ENCODE results near the gene CNTN1. TPM values are rescaled to one million over a fixed set of nuclear protein-coding genes. Genes with fewer than 3 reads are reported as not detected.

Gene CNTN1
- total and polyA plus RNA-seq, 9 donors = 7.3 to 33.0 (median 16.2) TPM

DNA sequence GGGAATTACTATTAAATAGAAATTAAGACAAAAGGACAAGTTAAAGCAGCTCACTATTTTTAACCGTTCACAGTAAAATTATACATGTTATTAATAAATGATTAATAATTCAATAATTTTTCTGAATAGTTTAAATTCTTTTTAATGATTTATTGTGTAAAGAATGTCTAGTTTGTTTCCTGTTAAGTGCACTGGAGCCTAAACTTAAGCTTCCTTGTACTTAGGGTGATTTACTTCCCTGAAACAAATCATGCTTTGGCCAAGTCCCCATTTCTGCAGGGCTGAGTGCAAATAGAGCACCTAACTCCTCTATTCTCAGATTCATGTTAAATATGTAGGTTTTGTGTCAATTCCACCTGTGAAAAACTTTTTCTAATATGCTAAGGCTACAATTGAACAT is 307.0 kb downstream of the CNTN1 start:
- H3K27ac ChIP-seq (ENCODE audit: low read length) = no peak overlapping the region
- no peaks in the 10 kb centered on the region for H3K36me3 ChIP-seq (ENCODE audit: control insufficient read depth, insufficient read depth, low read length)
- WGBS (ENCODE audit: insufficient coverage) = no CpG with 5 or more reads among the region's 1 CpG
- no peak overlapping the region for H3K4me3 ChIP-seq (ENCODE audit: low read length)
- H3K4me1 ChIP-seq (ENCODE audit: control insufficient read depth, insufficient read depth, low read length) = no peaks in the 10 kb centered on the region
- DNase-seq = no peak
- H3K27me3 ChIP-seq (ENCODE audit: control insufficient read depth, insufficient read depth, low read length) = no peaks in the 10 kb centered on the region
- H3K9me3 ChIP-seq (replicated peaks; ENCODE audit: control insufficient read depth, low read depth, low read length) = peaks cover 3% of the 10 kb centered on the region

DNA sequence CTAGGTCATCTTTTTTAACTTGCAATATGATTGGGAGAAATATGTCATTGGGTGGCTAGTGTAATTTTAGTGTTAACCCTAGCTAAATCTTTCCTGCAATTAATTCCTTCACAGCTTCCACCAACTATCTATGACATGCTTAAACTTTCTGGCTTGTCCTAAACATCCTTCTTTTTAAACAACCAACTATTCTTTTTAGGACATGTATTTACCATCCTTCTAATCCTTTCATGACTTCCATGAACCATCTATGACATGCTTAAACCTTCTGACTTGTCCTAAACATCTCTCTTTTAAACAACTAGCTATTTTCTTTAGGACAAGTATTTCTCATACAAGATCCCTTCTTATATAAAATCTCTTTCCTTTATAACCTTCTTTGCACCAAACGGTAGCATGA is 316.2 kb downstream of the CNTN1 start:
- no peaks in the 10 kb centered on the region for H3K27me3 ChIP-seq (ENCODE audit: control insufficient read depth, insufficient read depth, low read length)
- no peak overlapping the region for H3K4me3 ChIP-seq (ENCODE audit: low read length)
- no peak for DNase-seq
- H3K36me3 ChIP-seq (ENCODE audit: control insufficient read depth, insufficient read depth, low read length) = no peaks in the 10 kb centered on the region
- no peaks in the 10 kb centered on the region for H3K4me1 ChIP-seq (ENCODE audit: control insufficient read depth, insufficient read depth, low read length)
- H3K27ac ChIP-seq (ENCODE audit: low read length) = no peak overlapping the region
- H3K9me3 ChIP-seq (replicated peaks; ENCODE audit: control insufficient read depth, low read depth, low read length) = peaks cover 37% of the 10 kb centered on the region
- no CpG with 5 or more reads among the region's 1 CpG for WGBS (ENCODE audit: insufficient coverage)

DNA sequence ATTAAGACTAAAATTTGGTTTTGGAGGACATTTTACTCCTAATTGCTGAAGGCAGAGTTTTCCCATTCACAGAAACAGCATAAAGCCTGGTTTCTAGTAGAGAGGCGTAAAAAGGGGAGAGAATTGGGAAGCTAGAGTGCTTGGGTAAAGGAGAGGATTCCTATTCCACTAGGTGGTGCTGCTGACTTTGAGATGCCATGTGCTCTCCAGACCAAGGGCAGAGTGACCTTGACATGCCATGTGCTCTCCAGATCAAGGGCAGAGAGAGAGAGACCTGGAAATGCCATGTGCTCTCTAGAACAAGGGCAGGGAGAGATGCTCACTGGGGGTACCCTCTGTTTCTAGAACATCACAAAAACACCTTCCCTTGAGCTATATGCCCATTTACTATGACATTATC is 319.7 kb downstream of the CNTN1 start:
- peaks cover 29% of the 10 kb centered on the region for H3K9me3 ChIP-seq (replicated peaks; ENCODE audit: control insufficient read depth, low read depth, low read length)

DNA sequence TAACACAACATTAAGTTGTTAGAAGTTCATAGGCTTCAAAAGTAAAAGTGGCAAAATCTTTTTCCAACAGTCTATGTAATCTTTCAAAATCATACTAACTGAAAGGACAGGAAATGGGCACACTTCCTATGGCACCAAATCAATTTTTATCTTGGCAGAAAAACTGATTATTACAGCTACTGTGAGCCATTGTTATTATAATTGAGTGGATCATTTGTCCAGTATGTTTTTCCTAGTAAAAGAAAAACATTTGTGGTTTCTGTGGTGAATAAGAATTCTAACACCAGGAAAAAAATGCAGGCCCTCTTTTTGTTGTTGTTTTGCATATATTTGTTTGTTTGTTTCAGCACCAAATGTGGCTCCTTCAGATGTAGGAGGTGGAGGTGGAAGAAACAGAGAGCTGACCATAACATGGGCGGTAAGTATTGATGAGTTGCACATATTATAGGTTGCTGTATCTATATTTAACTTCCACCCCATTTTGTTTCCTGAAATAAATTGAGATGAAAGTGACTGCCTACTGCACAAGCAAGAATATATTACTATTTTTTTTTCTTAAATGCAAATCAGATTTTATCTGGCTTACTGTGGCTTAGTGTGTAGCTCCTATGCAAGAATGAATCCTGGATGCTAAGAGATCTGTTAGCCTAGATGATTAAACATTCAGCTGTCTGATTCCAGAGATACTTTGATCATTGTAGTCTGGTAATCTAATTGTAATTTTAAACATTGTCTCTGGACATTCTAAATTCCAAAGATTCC is 321.8 kb downstream of the CNTN1 start:
- Histone ChIP-seq H3K9me3 (replicated peaks; ENCODE audit: control insufficient read depth, low read depth, low read length) (peaks cover 20% of the 10 kb centered on the region), H3K4me3 (ENCODE audit: low read length) (no peak overlapping the region), H3K4me1 (ENCODE audit: control insufficient read depth, insufficient read depth, low read length) (no peaks in the 10 kb centered on the region), H3K27ac (ENCODE audit: low read length) (no peak overlapping the region), H3K27me3 (ENCODE audit: control insufficient read depth, insufficient read depth, low read length) (no peaks in the 10 kb centered on the region), H3K36me3 (ENCODE audit: control insufficient read depth, insufficient read depth, low read length) (no peaks in the 10 kb centered on the region)
- no CpG with 5 or more reads among the region's 1 CpG for WGBS (ENCODE audit: insufficient coverage)
- DNase-seq = peak; percentile 4

More for the DNA sequence above, 319.7 kb downstream of the CNTN1 start:
- Histone ChIP-seq H3K27me3 (ENCODE audit: control insufficient read depth, insufficient read depth, low read length) (no peaks in the 10 kb centered on the region), H3K4me1 (ENCODE audit: control insufficient read depth, insufficient read depth, low read length) (no peaks in the 10 kb centered on the region), H3K4me3 (ENCODE audit: low read length) (no peak overlapping the region), H3K36me3 (ENCODE audit: control insufficient read depth, insufficient read depth, low read length) (no peaks in the 10 kb centered on the region), H3K27ac (ENCODE audit: low read length) (no peak overlapping the region)
- no peak for DNase-seq
- WGBS (ENCODE audit: insufficient coverage) = no CpG with 5 or more reads among the region's 1 CpG

DNA sequence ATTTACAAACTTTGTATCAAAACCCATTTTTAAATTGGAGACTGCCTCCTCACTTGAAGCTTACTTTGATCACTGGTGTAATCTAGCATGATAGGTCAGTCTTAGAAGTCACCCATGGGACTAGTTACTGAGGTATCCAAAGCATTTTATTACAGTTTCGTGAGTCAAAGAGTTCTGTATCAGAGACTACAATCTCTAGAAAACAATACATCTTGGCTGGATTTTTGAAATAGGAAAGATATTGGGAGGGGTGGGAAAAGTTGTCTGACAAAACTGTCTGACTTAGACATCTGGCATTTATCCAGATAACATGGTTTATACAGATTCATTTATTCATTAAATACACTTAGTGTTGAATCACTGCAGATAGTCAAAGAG is 322.4 kb downstream of the CNTN1 start:
- no CpG with 5 or more reads among the region's 1 CpG for WGBS (ENCODE audit: insufficient coverage)
- H3K27ac ChIP-seq (ENCODE audit: low read length) = no peak overlapping the region
- H3K4me1 ChIP-seq (ENCODE audit: control insufficient read depth, insufficient read depth, low read length) = no peaks in the 10 kb centered on the region
- no peaks in the 10 kb centered on the region for H3K27me3 ChIP-seq (ENCODE audit: control insufficient read depth, insufficient read depth, low read length)
- H3K36me3 ChIP-seq (ENCODE audit: control insufficient read depth, insufficient read depth, low read length) = no peaks in the 10 kb centered on the region
- H3K9me3 ChIP-seq (replicated peaks; ENCODE audit: control insufficient read depth, low read depth, low read length) = peaks cover 17% of the 10 kb centered on the region
- DNase-seq = peak; percentile 2
- H3K4me3 ChIP-seq (ENCODE audit: low read length) = no peak overlapping the region

DNA sequence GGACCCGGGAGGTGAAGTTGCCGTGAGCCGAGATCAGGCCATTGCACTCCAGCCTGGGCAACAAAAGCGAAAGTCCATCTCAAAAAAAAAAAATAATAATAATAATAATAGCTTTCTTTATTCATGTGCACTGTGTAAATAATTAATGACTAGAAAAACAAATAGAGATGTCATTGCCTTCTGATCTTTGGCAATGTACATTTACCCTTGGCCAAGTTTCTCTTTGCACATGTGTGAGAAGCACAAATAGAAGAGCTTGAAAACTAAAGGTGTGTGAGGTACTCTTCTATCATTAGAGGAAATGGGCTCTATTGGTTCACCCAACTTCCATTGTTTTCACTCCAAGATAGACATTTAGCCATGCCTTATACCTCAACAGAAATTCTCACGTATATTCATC is 325.8 kb downstream of the CNTN1 start:
- no peaks in the 10 kb centered on the region for H3K9me3 ChIP-seq (replicated peaks; ENCODE audit: control insufficient read depth, low read depth, low read length)
- no peak for DNase-seq
- H3K36me3 ChIP-seq (ENCODE audit: control insufficient read depth, insufficient read depth, low read length) = no peaks in the 10 kb centered on the region
- H3K27me3 ChIP-seq (ENCODE audit: control insufficient read depth, insufficient read depth, low read length) = no peaks in the 10 kb centered on the region
- H3K4me3 ChIP-seq (ENCODE audit: low read length) = no peak overlapping the region
- no CpG with 5 or more reads among the region's 5 CpGs for WGBS (ENCODE audit: insufficient coverage)
- H3K4me1 ChIP-seq (ENCODE audit: control insufficient read depth, insufficient read depth, low read length) = no peaks in the 10 kb centered on the region
- no peak overlapping the region for H3K27ac ChIP-seq (ENCODE audit: low read length)

DNA sequence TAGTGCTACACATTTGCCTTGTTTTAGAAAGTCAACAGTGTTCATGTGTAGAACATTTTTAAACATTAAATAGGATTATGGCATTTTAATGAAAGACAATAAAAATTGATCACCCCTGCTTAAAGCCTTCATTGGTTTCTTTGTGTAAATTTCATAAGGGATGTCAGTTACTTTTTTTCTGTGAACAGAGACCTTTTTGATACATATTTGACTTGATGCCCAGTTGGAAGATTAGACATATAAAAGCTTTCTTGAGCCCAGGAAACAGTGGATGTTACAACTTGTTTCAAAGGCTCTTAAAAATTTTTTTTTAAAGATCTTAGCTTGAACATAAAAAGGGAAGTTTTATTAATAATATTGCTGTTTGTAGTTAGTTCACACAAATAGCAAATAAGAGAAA is 327.2 kb downstream of the CNTN1 start:
- Histone ChIP-seq H3K9me3 (replicated peaks; ENCODE audit: control insufficient read depth, low read depth, low read length) (no peaks in the 10 kb centered on the region), H3K4me3 (ENCODE audit: low read length) (no peak overlapping the region), H3K36me3 (ENCODE audit: control insufficient read depth, insufficient read depth, low read length) (no peaks in the 10 kb centered on the region), H3K4me1 (ENCODE audit: control insufficient read depth, insufficient read depth, low read length) (no peaks in the 10 kb centered on the region), H3K27ac (ENCODE audit: low read length) (no peak overlapping the region), H3K27me3 (ENCODE audit: control insufficient read depth, insufficient read depth, low read length) (no peaks in the 10 kb centered on the region)
- DNase-seq = no peak

DNA sequence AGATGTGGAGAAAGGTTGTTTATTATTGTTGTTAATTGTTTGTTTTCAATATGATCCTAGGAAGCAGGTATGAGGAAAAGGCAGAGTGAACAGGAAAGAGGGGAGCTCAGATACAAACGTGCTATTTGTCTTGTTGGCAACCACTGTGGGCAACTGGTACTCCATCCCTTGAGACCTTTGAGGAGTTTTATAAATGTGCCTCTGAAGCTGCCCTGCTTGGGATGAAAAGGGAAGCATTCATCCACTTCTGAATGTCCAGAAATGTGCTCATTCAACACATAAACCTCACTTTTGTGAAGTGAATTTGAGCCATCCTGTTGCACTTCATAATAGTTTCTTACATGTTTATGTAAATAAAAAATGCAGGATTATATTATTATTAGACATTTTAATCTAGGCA is 331.6 kb downstream of the CNTN1 start:
- Histone ChIP-seq H3K27ac (ENCODE audit: low read length) (no peak overlapping the region), H3K27me3 (ENCODE audit: control insufficient read depth, insufficient read depth, low read length) (no peaks in the 10 kb centered on the region), H3K9me3 (replicated peaks; ENCODE audit: control insufficient read depth, low read depth, low read length) (no peaks in the 10 kb centered on the region), H3K36me3 (ENCODE audit: control insufficient read depth, insufficient read depth, low read length) (no peaks in the 10 kb centered on the region), H3K4me3 (ENCODE audit: low read length) (no peak overlapping the region), H3K4me1 (ENCODE audit: control insufficient read depth, insufficient read depth, low read length) (no peaks in the 10 kb centered on the region)
- DNase-seq = no peak
- 20% methylated on average over 1 of the region's 1 CpG for WGBS (ENCODE audit: insufficient coverage)

DNA sequence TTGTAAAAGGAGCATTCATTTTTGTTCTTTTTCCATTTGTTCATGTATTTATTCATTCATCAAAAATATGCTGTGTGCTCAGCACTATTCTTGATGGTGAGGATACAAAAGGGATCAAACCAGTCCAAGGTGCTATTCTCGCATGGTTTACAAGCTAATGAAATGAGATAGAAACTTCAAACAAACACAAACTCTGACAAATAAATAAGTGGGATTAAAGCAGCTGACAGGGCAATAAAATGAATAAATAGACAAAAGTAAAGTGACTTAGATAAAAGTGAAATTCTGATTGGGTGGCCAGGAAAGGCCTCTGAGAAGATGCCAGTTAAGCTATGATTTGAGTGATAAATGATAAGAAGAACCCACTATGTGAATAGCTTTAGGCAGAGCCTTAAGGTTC is 333.9 kb downstream of the CNTN1 start:
- Histone ChIP-seq H3K27me3 (ENCODE audit: control insufficient read depth, insufficient read depth, low read length) (no peaks in the 10 kb centered on the region), H3K4me3 (ENCODE audit: low read length) (no peak overlapping the region), H3K4me1 (ENCODE audit: control insufficient read depth, insufficient read depth, low read length) (no peaks in the 10 kb centered on the region), H3K27ac (ENCODE audit: low read length) (no peak overlapping the region), H3K36me3 (ENCODE audit: control insufficient read depth, insufficient read depth, low read length) (no peaks in the 10 kb centered on the region), H3K9me3 (replicated peaks; ENCODE audit: control insufficient read depth, low read depth, low read length) (no peaks in the 10 kb centered on the region)
- DNase-seq = no peak
- no CpG with 5 or more reads among the region's 1 CpG for WGBS (ENCODE audit: insufficient coverage)

DNA sequence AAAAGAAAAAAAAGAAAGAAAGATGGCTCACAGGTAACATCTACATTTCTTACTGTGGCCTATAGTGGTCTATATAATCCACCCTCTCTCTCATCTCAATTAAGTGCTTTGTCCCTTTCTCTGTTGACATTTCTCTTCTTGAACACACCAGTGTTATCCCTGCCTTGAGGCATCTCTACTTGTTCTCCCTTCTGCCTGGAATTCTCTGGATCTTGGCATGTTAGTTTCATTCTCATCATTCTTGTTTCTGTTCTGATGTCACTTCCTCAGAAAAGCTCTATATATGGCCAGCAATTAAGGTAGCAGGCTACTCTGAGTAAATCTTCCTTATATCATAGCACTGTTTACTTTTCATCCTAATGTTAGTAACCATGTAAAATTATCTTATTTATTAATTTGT is 340.1 kb downstream of the CNTN1 start:
- Histone ChIP-seq H3K9me3 (replicated peaks; ENCODE audit: control insufficient read depth, low read depth, low read length) (no peaks in the 10 kb centered on the region), H3K4me3 (ENCODE audit: low read length) (no peak overlapping the region), H3K27ac (ENCODE audit: low read length) (no peak overlapping the region), H3K36me3 (ENCODE audit: control insufficient read depth, insufficient read depth, low read length) (no peaks in the 10 kb centered on the region), H3K27me3 (ENCODE audit: control insufficient read depth, insufficient read depth, low read length) (no peaks in the 10 kb centered on the region), H3K4me1 (ENCODE audit: control insufficient read depth, insufficient read depth, low read length) (no peaks in the 10 kb centered on the region)
- no peak for DNase-seq

DNA sequence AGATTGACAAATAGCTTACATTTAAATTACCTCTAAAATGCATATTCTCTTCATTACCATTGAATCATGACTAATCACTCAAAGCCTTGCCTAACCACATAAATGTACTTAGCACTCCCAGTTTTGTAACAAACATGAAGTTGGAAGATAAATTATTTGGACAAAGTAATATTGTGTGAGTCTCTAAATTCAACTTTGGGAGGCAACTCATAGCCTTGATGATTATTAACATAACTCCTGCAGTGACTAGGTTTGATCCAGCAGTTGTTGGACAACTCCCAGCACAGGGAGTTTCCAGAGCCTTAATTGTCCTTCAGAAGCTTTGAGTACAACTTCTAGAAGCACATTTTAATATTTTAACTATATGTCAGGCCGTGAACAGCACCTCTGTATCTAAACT is 342.4 kb downstream of the CNTN1 start:
- Histone ChIP-seq H3K4me3 (ENCODE audit: low read length) (no peak overlapping the region), H3K36me3 (ENCODE audit: control insufficient read depth, insufficient read depth, low read length) (no peaks in the 10 kb centered on the region), H3K4me1 (ENCODE audit: control insufficient read depth, insufficient read depth, low read length) (no peaks in the 10 kb centered on the region), H3K27me3 (ENCODE audit: control insufficient read depth, insufficient read depth, low read length) (no peaks in the 10 kb centered on the region), H3K27ac (ENCODE audit: low read length) (no peak overlapping the region), H3K9me3 (replicated peaks; ENCODE audit: control insufficient read depth, low read depth, low read length) (no peaks in the 10 kb centered on the region)
- 71% methylated on average over 1 of the region's 1 CpG for WGBS (ENCODE audit: insufficient coverage)
- DNase-seq = peak; percentile 44

Measured in muscle of leg (tissue), 11 donors.